ENCODE results near the gene TSHZ1. TPM values are rescaled to one million over a fixed set of nuclear protein-coding genes. Genes with fewer than 3 reads are reported as not detected.

The TSHZ1 gene
- total RNA-seq, 1 experiment from 2014 or later = 5.6 TPM

- no TSS peak for BruUV-seq (replicated peaks)
- Histone ChIP-seq H3K27ac (ENCODE audit: low read length) (no peak overlapping the region), H3K9ac (ENCODE audit: low read length) (no peak overlapping the region), H4K20me1 (ENCODE audit: low read length) (no peaks in the 10 kb centered on the region), H2AFZ (ENCODE audit: low read length) (no peak overlapping the region), H3K36me3 (ENCODE audit: low read depth, low read length) (no peaks in the 10 kb centered on the region), H3K9me3 (ENCODE audit: low read length) (no peaks in the 10 kb centered on the region), H3K27me3 (ENCODE audit: low read length) (no peaks in the 10 kb centered on the region), H3K4me1 (ENCODE audit: insufficient read depth, low read length) (no peaks in the 10 kb centered on the region), H3K4me2 (ENCODE audit: low read length) (no peak overlapping the region), H3K4me3 (ENCODE audit: low read length) (no peak overlapping the region), H3K9me2 (replicated peaks; ENCODE audit: low read length) (no peaks in the 10 kb centered on the region), H3F3A (ENCODE audit: low read length, unreplicated experiment) (no peaks in the 10 kb centered on the region), H3K79me2 (ENCODE audit: low read length) (no peaks in the 10 kb centered on the region)
- POLR2A ChIA-PET (ENCODE audit: unreplicated experiment) = no interaction called here
- TF ChIP-seq EZH2phosphoT487 (IDR thresholded peaks at IDR 0.05; ENCODE audit: borderline replicate concordance, low read length) = no peak
- TF ChIP-seq EZH2 (IDR thresholded peaks at IDR 0.05; ENCODE audit: low read length, unreplicated experiment) = no peak
- TF ChIP-seq CTCF (conservative IDR thresholded peaks at IDR 0.05; ENCODE audit: low read depth, low read length) = no peak
- intact Hi-C loops (cut with micrococcal nuclease) = loop anchor here (10.0 kb wide), 1 partner anchor 158 kb away; no protein-coding TSS in a partner anchor
- ATAC-seq = no peak
- CTCF ChIA-PET = no interaction called here
- no peak for DNase-seq
These were observed 106.7 kb downstream of the TSHZ1 start for GRCh38 chr18:75317300-75317699.

DNA sequence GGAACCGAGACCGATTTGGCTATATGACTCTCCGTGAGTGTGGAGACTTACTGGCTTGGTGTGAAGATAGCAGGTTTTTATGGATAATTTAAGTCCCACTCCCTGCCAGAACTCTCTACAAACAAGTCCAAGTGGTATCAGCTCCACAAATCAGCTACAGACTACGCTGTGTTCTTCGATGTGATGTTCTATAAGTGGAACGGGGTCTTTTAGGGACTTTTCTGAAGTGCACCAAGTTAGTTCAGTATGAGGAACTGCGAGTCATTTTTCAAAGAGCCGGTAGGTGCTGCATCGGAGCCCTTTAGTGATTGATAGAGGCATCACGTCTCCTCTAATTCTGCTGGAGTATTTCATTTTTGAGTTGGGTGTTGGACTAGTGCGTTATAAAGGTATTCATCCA is 107.1 kb downstream of the TSHZ1 start:
- no TSS peak for BruUV-seq (replicated peaks)
- POLR2A ChIA-PET (ENCODE audit: unreplicated experiment) = no interaction called here
- ATAC-seq = no peak

More for the DNA sequence above, 107.1 kb downstream of the TSHZ1 start:
- intact Hi-C loops (cut with micrococcal nuclease) = loop anchor here (10.0 kb wide), 1 partner anchor 157 kb away; no protein-coding TSS in a partner anchor
- H3K4me2 ChIP-seq (ENCODE audit: low read length) = no peak overlapping the region
- no peak for DNase-seq
- H3K27ac ChIP-seq (ENCODE audit: low read length) = no peak overlapping the region
- no peaks in the 10 kb centered on the region for H3K9me2 ChIP-seq (replicated peaks; ENCODE audit: low read length)
- H3K9me3 ChIP-seq (ENCODE audit: low read length) = no peaks in the 10 kb centered on the region
- no peak overlapping the region for H2AFZ ChIP-seq (ENCODE audit: low read length)
- no peaks in the 10 kb centered on the region for H3K79me2 ChIP-seq (ENCODE audit: low read length)
- TF ChIP-seq EZH2 (IDR thresholded peaks at IDR 0.05; ENCODE audit: low read length, unreplicated experiment) (no peak), EZH2phosphoT487 (IDR thresholded peaks at IDR 0.05; ENCODE audit: borderline replicate concordance, low read length) (no peak), CTCF (conservative IDR thresholded peaks at IDR 0.05; ENCODE audit: low read depth, low read length) (no peak)
- CTCF ChIA-PET = no interaction called here
- H3F3A ChIP-seq (ENCODE audit: low read length, unreplicated experiment) = no peaks in the 10 kb centered on the region
- H3K36me3 ChIP-seq (ENCODE audit: low read depth, low read length) = no peaks in the 10 kb centered on the region
- H4K20me1 ChIP-seq (ENCODE audit: low read length) = no peaks in the 10 kb centered on the region
- no peaks in the 10 kb centered on the region for H3K27me3 ChIP-seq (ENCODE audit: low read length)
- H3K4me3 ChIP-seq (ENCODE audit: low read length) = no peak overlapping the region
- H3K9ac ChIP-seq (ENCODE audit: low read length) = no peak overlapping the region
- H3K4me1 ChIP-seq (ENCODE audit: insufficient read depth, low read length) = no peaks in the 10 kb centered on the region

All from PC-3 (cell line).